ENCODE measurements around the gene FRYL. TPM values are rescaled to one million over a fixed set of nuclear protein-coding genes. Genes with fewer than 3 reads are reported as not detected.

The FRYL gene
- total RNA-seq, 1 experiment from 2014 or later: 53.9 TPM

GRCh38 chr4:48710446-48711209, 69.5 kb downstream of the FRYL start:
- Histone ChIP-seq H3K4me2 (no peak overlapping the region), H3K27ac (no peak overlapping the region), H4K20me1 (ENCODE audit: insufficient read depth) (no peaks in the 10 kb centered on the region), H3F3A (ENCODE audit: insufficient read depth, low read depth) (no peaks in the 10 kb centered on the region), H3K4me3 (no peak overlapping the region), H3K79me2 (ENCODE audit: low read depth) (peaks cover 6% of the 10 kb centered on the region; the same call in 1 of the 2 replicates), H2AFZ (no peak overlapping the region), H3K9me2 (ENCODE audit: insufficient read depth) (no peaks in the 10 kb centered on the region), H3K9me3 (ENCODE audit: insufficient read depth, low read depth) (no peaks in the 10 kb centered on the region), H3K36me3 (ENCODE audit: low read depth) (no peaks in the 10 kb centered on the region; the same call in 1 of the 2 replicates), H3K27me3 (ENCODE audit: insufficient read depth, low read depth) (no peaks in the 10 kb centered on the region), H3K4me1 (replicated peaks; ENCODE audit: insufficient read depth) (no peaks in the 10 kb centered on the region)
- no TSS peak for BruUV-seq (replicated peaks)
- no peak for DNase-seq
- intact Hi-C loops (cut with micrococcal nuclease; ENCODE audit: unreplicated experiment): no loop called here
- POLR2A ChIA-PET (ENCODE audit: unreplicated experiment): no interaction called here
- CTCF ChIA-PET: no interaction called here
- TF ChIP-seq CTCF (conservative IDR thresholded peaks at IDR 0.05): no peak

GRCh38 chr4:48709901-48710300, 70.2 kb downstream of the FRYL start:
- Histone ChIP-seq H2AFZ (no peak overlapping the region), H3F3A (ENCODE audit: insufficient read depth, low read depth) (no peaks in the 10 kb centered on the region), H3K79me2 (ENCODE audit: low read depth) (peaks cover 6% of the 10 kb centered on the region; the same call in 1 of the 2 replicates), H3K4me1 (replicated peaks; ENCODE audit: insufficient read depth) (no peaks in the 10 kb centered on the region), H3K9me3 (ENCODE audit: insufficient read depth, low read depth) (no peaks in the 10 kb centered on the region), H3K4me3 (no peak overlapping the region), H3K36me3 (ENCODE audit: low read depth) (no peaks in the 10 kb centered on the region; the same call in 1 of the 2 replicates), H4K20me1 (ENCODE audit: insufficient read depth) (no peaks in the 10 kb centered on the region), H3K4me2 (no peak overlapping the region), H3K27me3 (ENCODE audit: insufficient read depth, low read depth) (no peaks in the 10 kb centered on the region), H3K27ac (no peak overlapping the region), H3K9me2 (ENCODE audit: insufficient read depth) (no peaks in the 10 kb centered on the region)
- ChIA-PET POLR2A (ENCODE audit: unreplicated experiment) (no interaction called here), CTCF (no interaction called here)
- intact Hi-C loops (cut with micrococcal nuclease; ENCODE audit: unreplicated experiment): no loop called here
- no TSS peak for BruUV-seq (replicated peaks)
- no peak for TF ChIP-seq CTCF (conservative IDR thresholded peaks at IDR 0.05)
- DNase-seq: no peak

GRCh38 chr4:48708610-48709009, 71.5 kb downstream of the FRYL start:
- Histone ChIP-seq H3K27me3 (ENCODE audit: insufficient read depth, low read depth) (no peaks in the 10 kb centered on the region), H3K9me2 (ENCODE audit: insufficient read depth) (no peaks in the 10 kb centered on the region), H3K9me3 (ENCODE audit: insufficient read depth, low read depth) (no peaks in the 10 kb centered on the region), H3K4me1 (replicated peaks; ENCODE audit: insufficient read depth) (no peaks in the 10 kb centered on the region), H3K4me3 (no peak overlapping the region), H4K20me1 (ENCODE audit: insufficient read depth) (no peaks in the 10 kb centered on the region), H3K36me3 (ENCODE audit: low read depth) (no peaks in the 10 kb centered on the region; the same call in 1 of the 2 replicates), H3K79me2 (ENCODE audit: low read depth) (peaks cover 6% of the 10 kb centered on the region; the same call in 1 of the 2 replicates), H3K27ac (no peak overlapping the region), H2AFZ (no peak overlapping the region), H3F3A (ENCODE audit: insufficient read depth, low read depth) (no peaks in the 10 kb centered on the region), H3K4me2 (no peak overlapping the region)
- TF ChIP-seq CTCF (conservative IDR thresholded peaks at IDR 0.05) (no peak), EZH2 (IDR thresholded peaks at IDR 0.05; ENCODE audit: low read depth) (no peak)
- intact Hi-C loops (cut with micrococcal nuclease; ENCODE audit: unreplicated experiment): no loop called here
- ChIA-PET CTCF (no interaction called here), POLR2A (ENCODE audit: unreplicated experiment) (no interaction called here)
- DNase-seq: no peak
- no TSS peak for BruUV-seq (replicated peaks)

Measured in PC-9 (cell line).